GM19468 (cell line): ENCODE results near the gene TIMP2.
"Not testable (repeated sequence)": the region's sequence is repeated elsewhere in the genome, so short reads cannot be mapped to it uniquely, and the experiment has no call there.

ENCODE experiments used
- ATAC-seq: cut with Tn5 transposase; IDR thresholded peaks from one replicate; pipeline ENCODE4 v1.9.1; 2021; ENCODE audit warnings: mild to moderate bottlenecking, moderate library complexity, moderate number of reproducible peaks; ENCODE audit not compliant: unreplicated experiment; ENCODE audit errors: extremely low read depth

TIMP2 gene

DNA sequence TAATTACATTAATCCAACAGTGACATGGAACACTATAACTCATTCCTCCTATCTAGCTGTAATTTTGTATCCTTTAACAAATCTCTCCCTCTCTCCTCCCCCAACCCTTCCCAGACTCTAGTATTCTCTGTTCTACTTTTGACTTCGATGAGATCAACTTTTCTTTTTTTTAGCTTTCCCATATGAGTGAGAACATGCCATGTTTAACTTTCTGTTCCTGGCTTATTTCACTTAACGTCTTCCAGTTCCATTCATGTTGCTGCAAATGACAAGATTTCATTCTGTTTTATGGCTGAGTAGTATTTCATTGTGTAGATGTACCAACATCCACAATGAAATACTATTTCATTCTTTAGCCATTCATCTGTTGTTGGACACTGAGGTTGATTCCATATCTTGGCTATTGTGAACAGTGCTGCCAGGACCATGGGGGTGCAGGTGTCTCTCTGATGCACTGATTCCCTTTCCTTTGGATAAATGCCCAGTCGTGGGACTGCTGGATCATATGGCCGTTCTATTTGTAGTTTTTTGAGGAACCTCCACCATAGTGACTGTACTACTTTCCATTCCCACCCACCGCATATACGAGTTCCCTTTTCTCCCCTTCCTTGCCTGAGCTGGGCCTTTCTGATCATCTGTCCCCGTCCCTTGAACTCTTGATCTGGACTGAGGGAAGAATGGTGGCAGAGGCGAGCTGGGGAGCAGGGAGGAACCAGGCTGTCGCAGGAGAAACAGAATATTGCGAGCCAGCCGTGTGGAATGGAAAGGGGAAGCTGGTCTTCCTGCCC, 14.5 kb downstream of the TIMP2 start:
- no peak for ATAC-seq

DNA sequence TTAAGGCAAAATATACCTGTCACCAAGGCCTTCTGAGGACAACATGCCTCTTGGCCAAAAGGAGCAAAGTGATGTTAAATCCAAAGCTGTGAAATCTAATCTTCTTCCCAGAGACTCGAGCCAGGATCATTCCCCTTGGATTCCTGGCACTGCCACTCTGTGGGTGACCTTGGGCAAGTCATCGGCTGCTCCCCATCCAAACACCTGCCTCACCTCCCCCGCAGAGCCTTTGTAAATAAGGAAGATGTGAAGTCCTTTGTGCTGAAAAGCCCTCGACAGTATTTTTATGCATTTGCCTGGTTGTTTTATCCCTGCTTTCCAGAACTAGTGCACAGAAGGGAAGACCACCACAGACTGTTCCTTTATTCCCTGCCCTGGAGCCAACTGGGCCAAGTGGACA, 16.8 kb downstream of the TIMP2 start:
- ATAC-seq = no peak

DNA sequence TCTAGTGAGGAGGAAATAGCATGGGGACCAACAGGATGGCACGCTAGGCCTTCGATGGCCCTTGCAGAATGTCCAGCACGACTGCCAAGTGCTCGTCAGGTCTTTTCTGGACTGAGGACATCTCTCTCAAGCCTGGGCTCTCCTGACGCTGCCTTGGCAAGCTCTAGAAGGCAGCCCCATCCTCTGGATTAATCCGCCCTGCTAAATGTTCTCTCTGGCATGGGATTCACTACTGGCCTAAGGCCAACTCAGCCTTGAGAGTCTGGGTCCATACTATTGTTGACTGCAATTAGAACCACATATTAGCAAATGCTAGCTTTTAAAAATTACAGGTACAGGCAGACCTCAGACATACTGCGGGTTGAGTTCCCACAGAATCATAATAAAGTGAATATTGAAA, 19.6 kb downstream of the TIMP2 start:
- ATAC-seq = no peak

DNA sequence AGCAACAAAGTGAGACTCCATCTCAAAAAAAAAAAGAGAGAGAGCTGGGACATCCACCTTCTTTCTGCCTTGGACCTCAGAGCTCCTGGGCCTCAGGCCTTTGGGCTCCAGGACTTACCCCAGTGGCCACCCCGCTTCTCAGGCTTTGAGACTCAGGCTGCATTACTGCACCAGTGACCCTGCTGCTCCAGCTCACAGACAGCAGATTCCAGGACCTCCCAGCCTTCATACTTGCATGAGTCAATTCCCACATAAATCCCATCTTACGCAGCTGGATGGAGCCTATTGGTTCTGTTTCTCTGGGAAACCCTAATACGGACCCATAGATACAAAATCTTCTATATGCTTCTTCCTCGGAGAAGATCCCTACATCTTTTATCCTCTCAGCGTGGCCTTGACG, 20.1 kb downstream of the TIMP2 start:
- no peak for ATAC-seq

DNA sequence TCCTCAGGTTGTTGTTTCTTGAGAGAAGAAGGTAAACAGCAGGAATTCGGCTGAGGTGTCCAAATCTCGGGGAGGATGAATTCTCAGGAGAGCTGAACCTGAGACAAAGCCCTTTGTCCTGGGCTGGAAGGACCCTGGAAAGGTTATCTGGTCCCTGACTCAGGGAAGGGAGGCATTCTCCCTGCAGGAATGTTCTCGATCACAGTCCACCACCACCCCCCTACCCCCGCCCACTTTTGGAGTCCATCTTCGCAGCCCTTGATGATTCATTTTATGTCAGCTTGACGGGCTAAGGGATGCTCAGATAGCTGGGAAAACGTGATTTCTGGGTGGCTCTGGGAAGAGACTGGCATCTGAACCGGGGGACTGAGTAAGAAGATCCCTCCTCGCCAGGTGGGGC, 20.8 kb downstream of the TIMP2 start:
- ATAC-seq = no peak

DNA sequence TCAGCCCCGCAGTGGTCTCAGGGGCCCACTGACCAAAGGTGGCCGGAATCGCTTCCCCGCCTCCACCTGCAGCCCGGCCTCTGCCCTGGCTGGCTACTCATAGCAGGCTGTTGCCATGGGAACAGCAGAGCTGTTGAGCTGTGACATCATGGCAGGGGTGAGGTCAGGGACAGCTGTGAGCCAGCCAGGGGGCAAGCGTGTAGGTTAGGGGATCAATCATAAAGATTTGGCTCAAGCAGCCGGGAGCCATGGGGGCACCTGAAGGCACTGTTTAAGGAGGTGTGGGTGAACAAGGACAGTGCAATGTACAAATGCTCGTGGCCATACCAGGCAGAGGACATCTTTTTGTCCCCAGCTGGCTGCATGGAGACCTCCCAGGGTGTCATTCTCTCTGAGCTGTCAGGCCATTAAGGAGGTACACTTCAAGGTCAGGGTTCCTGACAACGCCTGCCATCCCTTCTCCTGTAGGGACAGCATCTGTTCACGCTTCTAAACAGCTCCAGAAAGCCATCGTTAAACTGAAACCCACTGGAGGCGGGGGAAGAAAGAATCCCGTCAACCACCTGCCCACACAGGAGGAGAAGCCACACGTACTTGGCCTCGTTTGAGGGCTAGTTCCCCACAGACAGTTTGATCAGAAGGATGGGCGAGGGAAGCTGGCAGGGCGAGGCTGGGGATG, 21.9 kb downstream of the TIMP2 start, which contains the start of gene CEP295NL:
Gene CEP295NL (minus strand): TSS at position 101 of the 679 bp plus-strand sequence. CDS start 1,373 bp downstream, outside the sequence.
- ATAC-seq = no peak

DNA sequence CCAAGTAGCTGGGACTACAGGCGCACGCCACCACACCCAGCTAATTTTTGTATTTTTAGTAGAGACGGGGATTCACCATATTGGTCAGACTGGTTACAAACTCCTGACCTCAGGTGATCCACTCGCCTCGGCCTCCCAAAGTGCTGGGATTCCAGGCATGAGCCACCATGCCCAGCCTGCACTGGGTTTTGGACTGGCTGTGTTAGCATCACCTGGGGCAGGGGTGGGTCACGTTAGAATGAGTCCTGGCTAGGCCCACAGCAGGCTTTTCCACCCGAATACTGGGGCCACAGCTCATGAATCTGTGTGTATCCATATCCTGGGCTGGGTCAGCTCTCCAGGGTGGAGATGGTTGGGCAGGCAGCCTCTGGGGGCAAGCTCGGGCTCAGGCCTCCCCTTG, 23.0 kb downstream of the TIMP2 start:
- ATAC-seq = not testable (repeated sequence)

DNA sequence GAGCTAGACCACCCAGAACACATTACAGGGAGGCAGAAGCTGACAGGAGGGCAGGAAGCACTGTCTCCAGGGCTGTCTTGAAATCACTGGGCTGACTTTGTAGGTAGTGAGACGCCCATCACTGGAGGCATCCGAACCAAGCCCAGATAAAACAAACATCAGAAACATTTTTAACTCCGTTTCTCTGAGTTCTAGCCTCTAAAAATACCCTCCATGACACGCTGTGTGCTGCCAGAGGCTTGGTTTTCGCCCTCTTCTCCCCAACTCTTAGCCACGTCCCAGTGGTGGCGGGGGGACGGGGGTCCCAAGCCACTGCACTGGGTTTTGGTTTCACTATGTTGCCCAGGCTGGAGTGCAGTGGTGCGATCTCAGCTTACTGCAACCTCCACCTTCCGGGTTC, 23.4 kb downstream of the TIMP2 start:
- ATAC-seq = no peak

DNA sequence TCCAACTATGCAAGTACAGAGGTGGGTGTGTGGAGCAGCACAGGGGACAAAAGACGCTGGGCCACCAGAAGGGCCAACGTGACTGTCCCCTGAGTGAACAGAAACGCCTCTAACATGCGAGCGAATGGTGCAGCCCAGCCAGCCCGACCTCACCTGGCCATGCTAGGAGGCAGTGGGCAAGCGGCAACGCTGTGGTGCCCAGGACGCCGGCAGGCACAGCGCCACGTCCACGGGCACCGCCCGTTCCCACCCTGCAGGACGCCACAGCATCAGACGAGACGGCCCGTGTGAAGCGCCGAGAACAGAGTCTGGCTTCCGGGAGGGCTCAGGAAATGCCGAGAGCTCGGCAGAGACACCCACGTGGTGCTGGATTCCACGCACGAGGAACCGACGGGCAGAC, 24.4 kb downstream of the TIMP2 start:
- no peak for ATAC-seq

DNA sequence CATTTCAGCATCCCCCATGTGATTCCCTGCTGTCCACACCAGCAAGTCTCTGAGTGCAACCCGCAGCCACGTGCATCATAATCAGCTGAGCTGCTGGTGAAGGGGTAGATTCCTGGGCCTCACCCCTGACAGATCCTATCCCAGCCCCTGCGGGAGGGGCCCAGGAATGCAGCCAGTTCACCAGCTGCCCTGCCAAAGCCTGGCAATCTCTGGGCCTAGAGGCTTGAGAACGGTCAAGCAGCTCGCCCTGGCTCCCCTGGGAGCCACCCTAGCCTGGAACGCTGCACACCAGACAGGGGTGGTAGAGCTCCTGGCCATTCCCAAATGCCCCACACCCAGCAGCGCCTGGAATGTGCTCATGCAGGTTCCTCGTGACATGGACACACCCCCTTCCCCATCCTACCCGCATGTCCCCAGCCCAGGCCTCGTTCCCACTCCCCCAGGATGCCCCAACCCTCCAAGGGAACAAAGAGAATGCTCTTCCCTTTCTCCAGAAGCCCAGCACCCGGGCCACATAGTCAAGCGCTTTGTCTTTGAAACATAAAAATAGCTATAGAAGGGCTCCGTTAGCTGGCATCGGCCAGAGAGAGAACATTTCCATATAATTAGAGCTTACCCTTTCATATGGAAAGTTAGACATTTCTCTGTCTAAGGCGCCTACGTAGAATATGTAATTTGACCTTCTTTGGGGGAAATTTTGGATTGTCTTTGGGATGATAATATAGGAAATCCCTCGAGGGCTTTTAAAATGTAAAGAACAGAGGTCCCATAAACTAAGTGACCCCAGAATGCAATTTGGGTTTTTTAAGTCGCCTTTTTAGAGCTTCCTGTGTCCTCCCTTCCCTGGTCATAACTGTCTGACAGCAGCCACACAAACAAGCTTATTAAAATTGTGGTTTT, 25.6 kb downstream of the TIMP2 start:
- no peak for ATAC-seq

DNA sequence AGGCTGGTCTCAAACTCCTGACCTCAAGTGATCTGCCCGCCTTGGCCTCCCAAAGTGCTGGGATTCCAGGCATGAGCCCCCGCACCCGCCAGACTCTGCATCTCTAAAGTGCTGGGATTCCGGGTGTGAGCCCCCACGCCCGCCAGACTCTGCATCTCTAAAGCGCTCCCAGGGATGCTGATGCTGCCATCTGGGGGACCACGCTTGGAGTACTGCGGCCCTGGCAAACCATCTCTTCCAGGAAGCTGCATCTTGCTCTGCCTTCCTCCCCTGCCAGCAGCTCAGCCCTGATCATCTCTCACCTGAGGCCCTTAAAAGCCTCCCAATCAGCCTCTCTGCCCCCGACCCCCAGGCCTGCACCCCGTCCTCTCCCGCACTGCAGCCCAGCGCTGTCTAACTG, 26.2 kb downstream of the TIMP2 start:
- no peak for ATAC-seq

DNA sequence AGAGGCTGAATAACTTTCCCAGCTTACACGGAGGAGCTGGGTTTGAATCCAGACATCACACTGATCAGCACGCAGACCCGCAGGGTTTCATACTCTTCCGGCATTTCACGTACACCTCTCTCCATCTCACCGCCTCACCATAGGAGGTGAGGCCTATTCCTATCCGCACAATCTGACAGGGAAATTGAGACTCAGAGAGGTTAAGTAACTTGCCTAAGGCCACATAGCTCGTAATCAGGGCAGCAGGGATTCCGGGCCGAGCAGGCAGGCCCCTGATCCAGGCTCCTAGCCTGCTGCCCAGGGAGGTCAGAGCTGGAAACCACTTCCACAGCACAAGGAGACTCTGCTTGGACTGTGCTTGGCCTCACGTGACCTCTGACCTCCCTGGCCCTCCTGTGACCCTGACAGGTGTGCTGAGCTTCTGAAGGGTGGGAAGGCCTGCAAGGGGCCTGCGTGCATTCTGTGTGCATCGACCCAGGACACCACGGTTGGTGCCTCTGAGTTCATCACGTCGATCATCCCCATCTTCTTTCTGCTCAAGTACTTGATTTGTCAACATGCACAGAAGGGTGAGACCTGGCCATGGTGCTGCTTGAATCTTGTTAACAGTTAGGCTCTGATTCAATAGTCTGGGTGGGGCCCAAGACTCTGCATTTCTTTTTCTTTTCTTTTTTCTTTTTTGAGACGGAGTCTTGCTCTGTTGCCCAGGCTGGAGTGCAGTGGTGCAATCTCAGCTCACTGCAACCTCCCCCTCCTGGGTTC, 26.9 kb downstream of the TIMP2 start:
- ATAC-seq = no peak

DNA sequence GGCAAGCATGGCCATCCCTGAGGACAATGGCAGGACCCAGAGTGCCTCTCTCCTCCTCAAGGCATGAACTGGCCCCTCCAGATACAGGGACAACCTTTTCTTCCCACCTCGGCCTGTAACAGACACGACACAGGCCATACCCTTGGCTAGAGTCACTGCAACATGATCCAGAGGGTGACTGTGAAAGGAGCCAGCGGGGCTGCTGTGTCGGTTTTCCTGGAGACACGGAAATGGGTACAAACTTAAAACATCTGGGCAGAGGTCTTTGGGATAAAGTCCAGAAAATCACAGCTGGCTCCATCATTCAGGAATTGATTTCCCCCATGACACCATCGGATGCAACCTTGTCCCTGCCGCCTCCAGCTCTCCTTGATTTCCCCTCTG, 27.5 kb downstream of the TIMP2 start:
- ATAC-seq = no peak

DNA sequence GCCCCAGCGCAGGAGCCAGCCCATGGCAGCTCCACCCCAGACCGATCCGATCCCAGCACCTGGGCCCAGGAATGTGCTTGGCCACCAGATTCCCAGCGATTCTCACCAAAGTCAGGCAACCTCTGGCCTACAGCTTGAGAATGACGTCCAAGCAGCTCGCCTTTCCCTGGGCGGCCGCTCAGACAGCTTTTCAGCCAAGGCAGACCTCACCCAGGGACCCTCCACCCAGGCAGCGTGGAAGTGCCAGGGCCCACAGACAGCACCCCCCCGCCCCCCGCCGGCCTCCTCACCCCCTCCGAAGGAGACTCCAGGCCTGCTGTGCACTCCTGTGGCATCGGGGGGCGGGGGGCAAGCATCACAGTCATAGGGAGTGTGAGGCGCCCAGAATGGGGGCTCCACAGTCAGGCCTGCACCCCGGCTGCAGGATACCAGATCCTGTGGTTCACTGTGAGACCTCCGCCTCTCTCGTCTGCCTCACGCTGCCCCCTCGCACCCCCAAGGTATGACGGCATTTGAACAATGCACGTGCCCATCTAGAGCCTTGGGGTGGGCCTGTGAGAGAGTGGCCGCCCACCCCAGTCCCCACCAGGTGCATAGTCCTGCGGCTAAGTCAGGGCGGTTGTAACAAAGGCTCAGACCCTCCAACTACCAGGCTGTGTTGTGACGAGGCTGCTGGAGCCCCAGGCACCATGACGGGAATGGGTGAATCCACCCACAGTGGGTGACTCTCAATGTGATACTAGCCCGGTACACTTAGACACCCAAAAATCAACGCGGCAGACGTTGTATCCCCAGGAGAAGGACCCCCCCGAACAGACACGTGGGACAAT, 28.1 kb downstream of the TIMP2 start:
- ATAC-seq = no peak

DNA sequence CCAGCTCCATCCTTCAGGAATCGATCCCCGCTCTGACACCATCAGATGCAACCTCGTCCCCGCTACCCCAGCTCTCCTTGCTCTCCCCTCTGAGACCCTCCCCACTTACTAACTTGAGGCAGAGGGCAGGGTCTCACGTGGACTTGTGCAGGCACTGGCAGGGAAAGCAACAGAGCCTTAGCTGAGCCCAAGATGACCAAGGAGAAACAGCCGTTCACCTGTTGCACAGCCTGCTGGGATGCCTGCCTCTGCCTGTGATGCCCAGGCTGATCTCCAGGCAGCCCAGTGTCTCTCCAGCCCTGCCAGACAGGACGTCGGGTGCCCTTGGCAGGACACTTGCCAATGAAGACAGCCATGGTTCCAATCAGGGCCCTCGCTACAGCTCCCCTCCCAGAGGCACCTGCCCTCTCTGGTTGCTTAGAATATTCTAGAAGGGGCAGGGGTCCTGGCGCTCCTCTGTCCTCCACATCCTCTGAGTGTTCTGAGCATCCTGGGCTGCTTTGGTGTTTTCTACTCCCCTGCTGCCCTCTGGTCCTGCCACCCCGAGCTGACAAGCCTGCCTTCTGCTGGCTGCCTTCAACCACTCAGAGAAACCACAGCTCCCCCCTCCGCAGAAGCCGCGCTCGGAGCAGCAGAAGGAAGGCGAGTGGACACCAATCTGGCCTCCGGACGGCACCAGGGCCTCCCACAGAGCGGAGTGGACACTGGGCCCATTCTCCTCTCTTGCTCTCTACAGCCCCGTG, 28.9 kb downstream of the TIMP2 start:
- ATAC-seq = no peak

DNA sequence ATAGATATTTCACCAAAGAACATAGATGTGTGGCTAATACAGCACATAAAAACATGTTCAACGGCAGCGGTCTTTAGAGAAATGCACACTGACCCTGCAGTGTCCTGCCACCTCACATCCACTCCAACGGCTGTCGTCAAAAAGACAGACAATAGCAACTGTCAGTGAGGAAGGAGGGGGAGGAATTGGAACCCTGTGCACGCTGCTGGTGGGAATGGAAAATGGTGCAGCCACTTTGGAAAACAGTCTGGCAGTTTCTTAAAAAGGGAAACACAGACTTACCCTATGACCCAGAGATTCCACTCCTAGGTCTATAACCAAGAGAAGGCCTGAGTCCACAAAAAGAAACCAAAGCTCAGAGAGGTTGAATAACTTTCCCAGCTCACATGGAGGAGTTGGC, 29.9 kb downstream of the TIMP2 start:
- no peak for ATAC-seq

DNA sequence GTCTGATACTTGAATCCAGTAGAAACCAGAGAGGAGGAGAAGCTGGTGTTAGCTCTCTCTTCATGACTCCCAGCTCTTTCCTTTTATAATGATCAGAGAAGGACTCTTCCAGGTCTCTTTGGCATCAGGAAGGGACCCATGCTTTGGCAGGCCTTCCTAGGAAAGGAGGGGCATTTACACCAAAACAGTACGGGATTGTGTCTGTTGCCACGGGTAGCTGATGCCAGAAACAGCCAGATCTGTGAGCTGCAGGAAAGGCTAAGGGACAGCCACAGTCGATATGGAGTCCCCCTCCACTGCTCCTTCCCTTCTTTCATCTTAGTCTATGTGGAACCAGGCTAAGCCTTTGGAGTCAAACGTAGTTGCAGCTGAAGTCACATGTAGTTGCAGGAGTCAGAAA, 31.5 kb downstream of the TIMP2 start:
- no peak for ATAC-seq

DNA sequence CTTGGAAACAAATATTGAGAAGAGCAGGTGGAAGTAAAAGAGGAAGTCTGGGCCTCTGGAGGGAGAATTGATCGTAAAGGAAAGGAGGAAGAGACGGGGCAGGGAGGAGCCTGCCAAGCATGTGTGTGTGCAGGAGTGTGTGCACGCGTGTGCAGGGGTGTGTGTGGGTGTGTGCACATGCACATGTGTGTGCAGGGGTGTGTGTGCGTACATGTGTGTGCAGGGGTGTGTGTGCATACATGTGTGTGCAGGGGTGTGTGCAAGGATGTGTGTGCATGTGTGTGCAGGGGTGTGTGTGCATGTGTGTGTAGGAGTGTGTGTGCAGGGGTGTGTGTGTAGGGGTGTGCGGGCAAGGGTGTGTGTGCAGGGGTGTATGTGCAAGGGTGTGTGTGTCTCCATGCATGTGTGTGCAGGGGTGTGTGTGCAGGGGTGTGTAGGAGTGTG, 32.2 kb downstream of the TIMP2 start:
- no peak for ATAC-seq

DNA sequence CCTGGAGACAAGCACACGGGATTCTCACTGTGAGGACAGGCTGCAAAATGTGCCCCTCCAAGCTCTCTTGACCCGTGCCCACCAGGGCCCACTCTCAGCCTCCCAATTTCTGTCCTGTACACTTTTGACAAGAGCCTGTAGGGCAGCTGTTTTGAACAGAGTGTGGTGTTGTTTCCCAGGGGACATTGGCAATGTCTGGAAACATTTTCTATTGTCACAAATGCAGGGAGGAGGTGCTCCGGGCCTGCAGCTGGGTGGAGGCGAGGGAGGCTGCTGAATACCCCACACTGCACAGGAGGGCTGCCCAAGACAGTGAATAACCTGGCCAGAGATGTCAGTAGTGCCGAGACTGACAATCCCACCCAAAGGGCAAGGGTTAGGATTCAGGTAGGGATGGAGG, 32.7 kb downstream of the TIMP2 start:
- ATAC-seq = no peak
